MM.1S (cell line): ENCODE measurements around the gene RIPPLY3.

Experiments used
- DNase-seq: peaks from one replicate; pipeline ENCODE4 v3.0.0-alpha.2; 2015
- H2AFZ ChIP-seq: fragments of 300-600 bp; sonication (generic); 2 replicates; pipeline ENCODE4 v1.6.0; 2016; ENCODE audit warnings: antibody characterized with exemption, low read length
- H3F3A ChIP-seq: fragments of 300-600 bp; sonication (generic); 2 replicates; pipeline ENCODE4 v1.6.1; 2016; ENCODE audit warnings: mild to moderate bottlenecking, antibody characterized with exemption, low read length, moderate library complexity, mixed read lengths; ENCODE audit not compliant: insufficient read depth
- H3K27ac ChIP-seq: fragments of 300-600 bp; sonication (generic); 2 replicates; pipeline ENCODE4 v1.5.1; 2016; ENCODE audit warnings: mild to moderate bottlenecking, low read length
- H3K27me3 ChIP-seq: fragments of 300-600 bp; sonication (generic); replicated peaks from 2 replicates; pipeline ENCODE4 v1.6.0; 2016; ENCODE audit warnings: low read length; ENCODE audit not compliant: insufficient read depth
- H3K36me3 ChIP-seq: fragments of 300-600 bp; sonication (generic); replicated peaks from 2 replicates; pipeline ENCODE4 v1.6.1; 2016; ENCODE audit warnings: mild to moderate bottlenecking, low read length, mixed read lengths; ENCODE audit not compliant: insufficient read depth
- H3K4me1 ChIP-seq: fragments of 300-600 bp; sonication (generic); 2 replicates; pipeline ENCODE4 v1.6.1; 2016; ENCODE audit warnings: low read length, mixed read lengths
- H3K4me2 ChIP-seq: fragments of 300-600 bp; sonication (generic); 2 replicates; pipeline ENCODE4 v1.6.0; 2016; ENCODE audit warnings: low read depth, low read length
- H3K4me3 ChIP-seq: fragments of 300-600 bp; sonication (generic); 2 replicates; pipeline ENCODE4 v1.5.1; 2016; ENCODE audit warnings: low read length, mixed read lengths
- H3K79me2 ChIP-seq: fragments of 300-600 bp; sonication (generic); 2 replicates; pipeline ENCODE4 v1.6.1; 2016; ENCODE audit warnings: mixed run types, low read length, mixed read lengths
- H3K9ac ChIP-seq: fragments of 300-600 bp; sonication (generic); 2 replicates; pipeline ENCODE4 v1.6.1; 2016; ENCODE audit warnings: low read length, mixed read lengths
- H3K9me2 ChIP-seq: fragments of 300-600 bp; sonication (generic); replicated peaks from 2 replicates; pipeline ENCODE4 v1.6.1; 2016; ENCODE audit warnings: mild to moderate bottlenecking, low read length, mixed read lengths; ENCODE audit not compliant: insufficient read depth
- H3K9me3 ChIP-seq: fragments of 300-600 bp; sonication (generic); replicated peaks from 2 replicates; pipeline ENCODE4 v1.6.1; 2016; ENCODE audit warnings: mild to moderate bottlenecking, low read length, mixed read lengths; ENCODE audit not compliant: insufficient read depth
- H4K20me1 ChIP-seq: fragments of 300-600 bp; sonication (generic); 2 replicates; pipeline ENCODE4 v1.6.1; 2016; ENCODE audit warnings: mild to moderate bottlenecking, low read length, moderate library complexity, mixed read lengths; ENCODE audit not compliant: insufficient read depth
- CTCF ChIP-seq: fragments of 300-600 bp; sonication (generic); IDR thresholded peaks from 2 replicates; pipeline ENCODE4 v1.5.1; 2016; ENCODE audit warnings: antibody characterized with exemption, low read length, mixed read lengths
- EZH2 ChIP-seq: fragments of 300-600 bp; sonication (generic); optimal IDR thresholded peaks from 2 replicates; pipeline ENCODE3; 2017; ENCODE audit warnings: low read depth, mild to moderate bottlenecking, antibody characterized with exemption, low read length, mixed read lengths
- EZH2phosphoT487 ChIP-seq: fragments of 300-600 bp; sonication (generic); IDR thresholded peaks from 2 replicates; pipeline ENCODE4 v1.6.1; 2018; ENCODE audit warnings: antibody characterized with exemption, low read length

Gene RIPPLY3

GRCh38 chr21:37057614-37058013 is 51.1 kb downstream of the RIPPLY3 start:
- Histone ChIP-seq H3F3A (no peaks in the 10 kb centered on the region), H3K4me2 (no peak overlapping the region), H3K27me3 (no peaks in the 10 kb centered on the region), H3K9me2 (no peaks in the 10 kb centered on the region), H2AFZ (no peak overlapping the region), H3K4me1 (no peaks in the 10 kb centered on the region), H4K20me1 (no peaks in the 10 kb centered on the region), H3K27ac (no peak overlapping the region), H3K4me3 (no peak overlapping the region), H3K9me3 (no peaks in the 10 kb centered on the region), H3K79me2 (no peaks in the 10 kb centered on the region), H3K9ac (no peak overlapping the region), H3K36me3 (no peaks in the 10 kb centered on the region)
- no peak for DNase-seq
- TF ChIP-seq EZH2 = no peak
- no peak for TF ChIP-seq CTCF
- TF ChIP-seq EZH2phosphoT487 = no peak

GRCh38 chr21:37058261-37058660 is 51.8 kb downstream of the RIPPLY3 start:
- H3K27me3 ChIP-seq = no peaks in the 10 kb centered on the region
- H3F3A ChIP-seq = no peaks in the 10 kb centered on the region
- no peak overlapping the region for H2AFZ ChIP-seq
- H3K4me3 ChIP-seq = no peak overlapping the region
- no peak for TF ChIP-seq EZH2phosphoT487
- TF ChIP-seq CTCF = no peak
- TF ChIP-seq EZH2 = no peak
- H3K27ac ChIP-seq = no peak overlapping the region
- no peak overlapping the region for H3K9ac ChIP-seq
- H3K79me2 ChIP-seq = no peaks in the 10 kb centered on the region
- no peaks in the 10 kb centered on the region for H3K9me3 ChIP-seq
- H3K4me2 ChIP-seq = no peak overlapping the region
- no peaks in the 10 kb centered on the region for H4K20me1 ChIP-seq
- no peaks in the 10 kb centered on the region for H3K9me2 ChIP-seq
- H3K36me3 ChIP-seq = no peaks in the 10 kb centered on the region
- H3K4me1 ChIP-seq = no peaks in the 10 kb centered on the region
- DNase-seq = no peak

GRCh38 chr21:37059181-37059580 is 52.7 kb downstream of the RIPPLY3 start:
- no peak overlapping the region for H2AFZ ChIP-seq
- DNase-seq = no peak
- no peak overlapping the region for H3K27ac ChIP-seq
- H3K4me2 ChIP-seq = no peak overlapping the region
- no peaks in the 10 kb centered on the region for H3K9me3 ChIP-seq
- H3K36me3 ChIP-seq = no peaks in the 10 kb centered on the region
- H3K9me2 ChIP-seq = no peaks in the 10 kb centered on the region
- no peaks in the 10 kb centered on the region for H3K4me1 ChIP-seq
- no peak overlapping the region for H3K4me3 ChIP-seq
- H3F3A ChIP-seq = no peaks in the 10 kb centered on the region
- no peak for TF ChIP-seq CTCF
- no peak for TF ChIP-seq EZH2
- no peak for TF ChIP-seq EZH2phosphoT487
- no peaks in the 10 kb centered on the region for H4K20me1 ChIP-seq
- H3K79me2 ChIP-seq = no peaks in the 10 kb centered on the region
- H3K9ac ChIP-seq = no peak overlapping the region
- no peaks in the 10 kb centered on the region for H3K27me3 ChIP-seq

- Histone ChIP-seq H3K79me2 (no peaks in the 10 kb centered on the region), H3K9ac (no peak overlapping the region), H3F3A (no peaks in the 10 kb centered on the region), H3K36me3 (no peaks in the 10 kb centered on the region), H3K4me1 (no peaks in the 10 kb centered on the region), H4K20me1 (no peaks in the 10 kb centered on the region), H3K27ac (no peak overlapping the region), H3K4me2 (no peak overlapping the region), H3K9me2 (no peaks in the 10 kb centered on the region), H3K9me3 (no peaks in the 10 kb centered on the region), H2AFZ (no peak overlapping the region), H3K4me3 (no peak overlapping the region), H3K27me3 (no peaks in the 10 kb centered on the region)
- DNase-seq = no peak
- TF ChIP-seq EZH2phosphoT487 (no peak), EZH2 (no peak), CTCF (no peak)
These were observed 53.8 kb downstream of the RIPPLY3 start for GRCh38 chr21:37060296-37060695.
